IMR-90 (cell line): Measurements from ENCODE around the gene SLC6A4. TPM values are rescaled to one million over a fixed set of nuclear protein-coding genes. Genes with fewer than 3 reads are reported as not detected.

Experiments used
- ATAC-seq: fragments of 200-7000 bp; cut with Tn5 transposase; 2 replicates; pipeline ENCODE4 v1.9.1; 2020; ENCODE audit warnings: low read depth, mild to moderate bottlenecking, moderate library complexity
- BruUV-seq: library from RNA; stranded (reverse); fragments of 400-500 nt; replicated peaks from 2 replicates; lab custom pipeline; 2021; lab: Mats Ljungman, UMichigan
- CTCF ChIA-PET: fragments of 300-600 bp; formaldehyde crosslinking; extraction: SDS; loops from one replicate; lab custom pipeline; 2021; ENCODE audit warnings: antibody characterized with exemption; lab: Yijun Ruan, JAX
- POLR2A ChIA-PET: fragments of 300-600 bp; sonication (Branson Sonifier 250); formaldehyde crosslinking; loops from one replicate; lab custom pipeline; 2022; ENCODE audit warnings: antibody characterized with exemption; ENCODE audit not compliant: unreplicated experiment; lab: Charles Lee
- DNase-seq: peaks from one replicate; pipeline ENCODE4 v3.0.0; 2013
- H2AFZ ChIP-seq: replicated peaks from 2 replicates; pipeline ENCODE3; 2013; ENCODE audit warnings: low read length, mild to moderate bottlenecking; ENCODE audit not compliant: poor library complexity
- H2AK5ac ChIP-seq: 2 replicates; pipeline ENCODE4 v1.6.1; 2013; ENCODE audit warnings: low read depth, low read length, inconsistent platforms
- H2AK9ac ChIP-seq: replicated peaks from 2 replicates; pipeline ENCODE3; 2013; ENCODE audit warnings: mild to moderate bottlenecking, low read depth, low read length, moderate library complexity; ENCODE audit not compliant: poor library complexity
- H2BK120ac ChIP-seq: 2 replicates; pipeline ENCODE4 v1.6.1; 2013; ENCODE audit warnings: low read depth, low read length, inconsistent platforms
- H2BK15ac ChIP-seq: 3 replicates; pipeline ENCODE4 v1.6.1; 2013; ENCODE audit warnings: low read depth, low read length, inconsistent platforms
- H2BK20ac ChIP-seq: 2 replicates; pipeline ENCODE4 v1.6.1; 2013; ENCODE audit warnings: low read depth, mild to moderate bottlenecking, inconsistent platforms, low read length, moderate library complexity
- H2BK5ac ChIP-seq: 2 replicates; pipeline ENCODE4 v1.6.1; 2013; ENCODE audit warnings: mild to moderate bottlenecking, low read depth, low read length, inconsistent platforms; ENCODE audit not compliant: poor library complexity, severe bottlenecking
- H3K14ac ChIP-seq: replicated peaks from 2 replicates; pipeline ENCODE4 v1.6.1; 2013; ENCODE audit warnings: low read depth, low read length, inconsistent platforms
- H3K18ac ChIP-seq: 2 replicates; pipeline ENCODE4 v1.6.1; 2013; ENCODE audit warnings: low read depth, low read length, control low read depth
- H3K23ac ChIP-seq: 2 replicates; pipeline ENCODE4 v1.6.1; 2013; ENCODE audit warnings: low read depth, low read length, inconsistent platforms
- H3K27ac ChIP-seq: 2 replicates; pipeline ENCODE4 v1.5.1; 2013; ENCODE audit warnings: mild to moderate bottlenecking, control low read depth, low read length; ENCODE audit not compliant: insufficient read depth
- H3K27me3 ChIP-seq: 2 replicates; pipeline ENCODE4 v1.6.1; 2013; ENCODE audit warnings: low read length; ENCODE audit not compliant: control insufficient read depth, insufficient read depth
- H3K36me3 ChIP-seq: 2 replicates; pipeline ENCODE4 v1.6.1; 2013; ENCODE audit warnings: low read length, mixed read lengths; ENCODE audit not compliant: control insufficient read depth, insufficient read depth
- H3K4ac ChIP-seq: 2 replicates; pipeline ENCODE4 v1.6.1; 2013; ENCODE audit warnings: low read depth, low read length, inconsistent platforms
- H3K4me1 ChIP-seq: 2 replicates; pipeline ENCODE4 v1.6.1; 2013; ENCODE audit warnings: low read length, mixed read lengths; ENCODE audit not compliant: control insufficient read depth, insufficient read depth
- H3K4me2 ChIP-seq: 2 replicates; pipeline ENCODE4 v1.6.1; 2013; ENCODE audit warnings: low read depth, mild to moderate bottlenecking, control low read depth, low read length, moderate library complexity
- H3K4me3 ChIP-seq: 2 replicates; pipeline ENCODE4 v1.5.1; 2013; ENCODE audit warnings: low read depth, mild to moderate bottlenecking, control low read depth, low read length, moderate library complexity; ENCODE audit not compliant: insufficient read depth
- H3K56ac ChIP-seq: 2 replicates; pipeline ENCODE4 v1.6.1; 2013; ENCODE audit warnings: low read length, inconsistent platforms; ENCODE audit not compliant: insufficient read depth; ENCODE audit errors: extremely low read depth
- H3K79me1 ChIP-seq, 2 experiments: 2 replicates each; pipeline ENCODE4 v1.6.1; 2013; ENCODE audit warnings: low read length in 2 of 2, inconsistent platforms in 1 of 2, low read depth in 1 of 2
- H3K9ac ChIP-seq: 2 replicates; pipeline ENCODE4 v1.6.1; 2013; ENCODE audit warnings: low read depth, low read length, control low read depth
- H3K9me1 ChIP-seq: 2 replicates; pipeline ENCODE4 v1.6.1; 2013; ENCODE audit warnings: low read length, inconsistent platforms; ENCODE audit not compliant: insufficient read depth
- H3K9me3 ChIP-seq: 2 replicates; pipeline ENCODE4 v1.6.1; 2013; ENCODE audit warnings: low read length; ENCODE audit not compliant: control insufficient read depth, insufficient read depth
- H4K20me1 ChIP-seq: 2 replicates; pipeline ENCODE4 v1.6.1; 2013; ENCODE audit warnings: low read length, inconsistent platforms; ENCODE audit not compliant: insufficient read depth
- H4K5ac ChIP-seq: 2 replicates; pipeline ENCODE4 v1.6.1; 2013; ENCODE audit warnings: mild to moderate bottlenecking, low read depth, low read length, control low read depth
- H4K8ac ChIP-seq, 2 experiments: 2 replicates each; pipeline ENCODE4 v1.6.1; 2013; ENCODE audit warnings: low read depth in 2 of 2, low read length in 2 of 2, control low read depth in 1 of 2, inconsistent platforms in 1 of 2
- H4K91ac ChIP-seq: 2 replicates; pipeline ENCODE4 v1.6.1; 2013; ENCODE audit warnings: low read depth, low read length, inconsistent platforms; ENCODE audit not compliant: insufficient read depth
- CHD1 ChIP-seq: IDR thresholded peaks from 2 replicates; pipeline ENCODE4 v1.6.1; 2012; ENCODE audit warnings: low read depth, low read length, improper control_type of control experiment
- MAFK ChIP-seq: IDR thresholded peaks from 2 replicates; pipeline ENCODE4 v1.6.1; 2012; ENCODE audit warnings: low read depth, low read length, improper control_type of control experiment
- MAZ ChIP-seq: IDR thresholded peaks from 2 replicates; pipeline ENCODE4 v1.6.1; 2012; ENCODE audit warnings: low read depth, mild to moderate bottlenecking, low read length, improper control_type of control experiment, moderate library complexity, borderline replicate concordance
- USF2 ChIP-seq: fragments of 150-350 bp; IDR thresholded peaks from 2 replicates; pipeline ENCODE4 v1.6.1; 2017; ENCODE audit warnings: mild to moderate bottlenecking, antibody characterized with exemption, low read length, low read depth
- dilution Hi-C: fragments of 300-500 bp; cut with HindIII; formaldehyde crosslinking; loops from one replicate; pipeline ENCODE4 v1.14.3; 2018; ENCODE audit warnings: low sequenced_read_pairs; ENCODE audit not compliant: unreplicated experiment
- in situ Hi-C: fragments of 300-500 bp; cut with MboI; formaldehyde crosslinking; loops from 3 replicates; pipeline ENCODE4 v1.14.3; 2019; ENCODE audit warnings: low sequenced_read_pairs, inconsistent platforms, mixed read lengths
- intact Hi-C: fragments of 100-400 bp; cut with micrococcal nuclease; formaldehyde crosslinking; loops from 2 replicates; pipeline ENCODE4 v1.10.0; 2022
- polyA plus RNA-seq, 3 experiments: library from polyadenylated mRNA; depleted of rRNA; stranded (reverse); fragments of >200 nt; gene quantifications; 2 replicates each; pipeline ENCODE4 v1.2.3, GENCODE V29; 2012; ENCODE audit warnings: low replicate concordance in 1 of 3
- total RNA-seq: library from RNA; depleted of rRNA; stranded (reverse); fragments of >200 nt; gene quantifications from 2 replicates; pipeline ENCODE4 v1.2.3, GENCODE V29; 2012

Gene SLC6A4
- total and polyA plus RNA-seq, 2 of the 4 experiments (the other 2 are of a cell fraction): under 0.01 TPM; not detected in 1

DNA sequence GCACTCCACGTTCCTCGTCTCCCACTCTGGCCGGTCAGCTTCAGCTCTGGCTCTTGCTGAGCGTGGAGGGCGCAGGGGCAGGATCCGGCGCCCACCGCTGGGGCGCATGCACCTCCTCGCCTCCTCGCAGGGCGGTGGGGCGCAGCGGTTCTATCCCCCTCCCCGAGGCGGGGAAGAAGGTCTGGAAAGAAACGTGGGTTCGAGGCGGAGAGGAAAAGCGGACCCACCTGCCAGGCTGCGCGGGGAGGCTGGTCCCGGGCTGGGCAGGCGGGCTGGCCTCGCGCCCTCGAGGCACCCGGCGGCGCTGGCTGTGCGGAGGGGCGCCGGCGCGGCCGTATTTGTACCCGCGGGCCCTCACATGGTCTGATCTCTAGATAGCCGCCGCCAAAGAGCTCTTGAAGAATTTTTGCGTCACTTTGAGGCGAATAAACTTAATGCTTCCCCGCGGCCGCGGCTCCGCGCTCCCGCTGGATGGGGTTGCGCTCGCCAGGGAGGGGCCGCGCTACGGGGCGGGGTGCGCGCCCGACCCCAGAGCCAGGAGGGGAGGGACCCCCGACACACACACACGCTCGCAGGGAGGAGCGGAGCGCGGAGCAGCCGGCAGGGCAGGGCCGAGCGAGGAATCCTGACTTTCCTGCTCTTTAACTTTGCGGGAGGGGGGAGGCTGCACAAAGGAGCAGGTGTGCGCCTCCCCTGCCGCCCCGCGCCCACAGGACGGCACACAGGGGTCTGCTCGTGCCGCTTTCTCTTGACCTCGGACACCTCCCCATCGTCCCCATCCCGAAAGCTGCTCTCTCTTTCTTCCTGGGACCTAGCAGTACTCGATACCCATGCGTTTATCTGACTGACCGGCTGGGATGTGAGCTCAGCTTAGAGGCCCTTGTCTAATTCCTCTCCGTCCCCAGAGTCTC, at the start of gene SLC6A4 (continued):
- TF ChIP-seq USF2 (no peak), CHD1 (no peak), MAZ (no peak)

- Histone ChIP-seq H2AFZ (no peak overlapping the region), H3K14ac (no peak overlapping the region), H4K91ac (no peak overlapping the region), H3K9ac (no peak overlapping the region), H3K4me1 (no peaks in the 10 kb centered on the region), H3K56ac (no peak overlapping the region), H3K4ac (no peak overlapping the region), H2BK5ac (no peak overlapping the region), H3K36me3 (peaks cover 17% of the 10 kb centered on the region), H3K9me3 (no peaks in the 10 kb centered on the region), H2AK9ac (no peak overlapping the region), H3K79me1 (peaks cover 0 to 3% of the 10 kb centered on the region in 2 experiments; a peak in 2 of 4 replicates), H3K27ac (no peak overlapping the region), H4K20me1 (no peaks in the 10 kb centered on the region), H4K5ac (no peak overlapping the region), H2AK5ac (no peak overlapping the region), H2BK15ac (no peak overlapping the region), H3K9me1 (no peaks in the 10 kb centered on the region), H3K18ac (no peak overlapping the region), H3K4me3 (no peak overlapping the region), H3K27me3 (no peaks in the 10 kb centered on the region), H2BK20ac (no peak overlapping the region), H3K23ac (no peak overlapping the region), H2BK120ac (no peak overlapping the region), H3K4me2 (no peak overlapping the region), H4K8ac (no peak overlapping the region)
- in situ Hi-C loops: no loop called here
- CTCF ChIA-PET: no interaction called here
- dilution Hi-C loops: no loop called here
- no peak for DNase-seq
- POLR2A ChIA-PET: no interaction called here
- no peak for TF ChIP-seq MAFK
- no peak for ATAC-seq
- intact Hi-C loops: no loop called here
- no TSS peak for BruUV-seq
These were observed 43.7 kb upstream of the SLC6A4 start for GRCh38 chr17:30279156-30279555.
